HCT116 (cell line): ENCODE results near the gene CEBPA.

Experiments used
- CTCF ChIP-seq, 3 experiments: fragments of 200-600 bp in 1 of 3; sonication (generic) in 1 of 3; IDR thresholded peaks in 2 of 3; conservative IDR thresholded peaks in 1 of 3; 2 replicates each; pipeline ENCODE4 v1.5.1; 2012 to 2017; ENCODE audit warnings: low read depth in 2 of 3, low read length in 2 of 3, antibody characterized with exemption in 1 of 3, borderline replicate concordance in 1 of 3, control low read depth in 1 of 3, mild to moderate bottlenecking in 1 of 3, mixed read lengths in 1 of 3, mixed run types in 1 of 3, moderate library complexity in 1 of 3; ENCODE audit not compliant: insufficient read depth in 1 of 3
- EZH2 ChIP-seq: fragments of 200-600 bp; sonication (generic); IDR thresholded peaks from 2 replicates; pipeline ENCODE4 v1.6.1; 2017; ENCODE audit warnings: antibody characterized with exemption, mixed run types
- EZH2phosphoT487 ChIP-seq: fragments of 200-600 bp; IDR thresholded peaks from 2 replicates; pipeline ENCODE4 v1.6.1; 2018; ENCODE audit warnings: antibody characterized with exemption, borderline replicate concordance
- JUND ChIP-seq: IDR thresholded peaks from 2 replicates; pipeline ENCODE4 v1.6.1; 2012
- POLR2A ChIP-seq: IDR thresholded peaks from 2 replicates; pipeline ENCODE4 v1.7.0; 2011; ENCODE audit warnings: borderline replicate concordance; ENCODE audit not compliant: insufficient read depth, insufficient read length; ENCODE audit errors: extremely low read depth
- SIN3A ChIP-seq: IDR thresholded peaks from 2 replicates; pipeline ENCODE4 v1.6.1; 2012; ENCODE audit warnings: low read depth
- TCF7L2 ChIP-seq: IDR thresholded peaks from 2 replicates; pipeline ENCODE4 v1.7.0; 2011; ENCODE audit warnings: borderline replicate concordance, inconsistent platforms; ENCODE audit not compliant: insufficient read depth, insufficient read length; ENCODE audit errors: extremely low read depth

- TF ChIP-seq CTCF (IDR thresholded peaks at IDR 0.05 in 2 of 3, conservative IDR thresholded peaks at IDR 0.05 in 1 of 3; ENCODE audit: borderline replicate concordance in 1 of 3, insufficient read depth in 1 of 3, low read depth in 2 of 3, low read length in 2 of 3) = no peak
- TF ChIP-seq POLR2A = no peak
- TF ChIP-seq EZH2phosphoT487 = no peak
- TF ChIP-seq TCF7L2 = no peak
- TF ChIP-seq EZH2 = no peak
- TF ChIP-seq SIN3A = no peak
- TF ChIP-seq JUND = no peak
These were observed 34.0 kb downstream of the CEBPA start for GRCh38 chr19:33268162-33268991.
